Keratinocyte (primary cell): ENCODE data around the gene ABLIM2. TPM values are rescaled to one million over a fixed set of nuclear protein-coding genes. Genes with fewer than 3 reads are reported as not detected.

Experiments used
- DNase-seq: peaks from one replicate; pipeline ENCODE4 v3.0.0-alpha.2; 2011; ENCODE audit warnings: low read depth, missing footprints, low spot score
- FAIRE-seq: peaks from 2 replicates; lab custom pipeline; 2011; peaks lifted over from hg19 to GRCh38; lab: Jason Lieb, UNC
- H2AFZ ChIP-seq: 2 replicates; pipeline ENCODE4 v1.6.0; 2012; ENCODE audit warnings: low read length, control low read depth, inconsistent platforms; ENCODE audit not compliant: control insufficient read depth
- H3K27ac ChIP-seq: 2 replicates; pipeline ENCODE4 v1.5.1; 2011; ENCODE audit warnings: low read length; ENCODE audit not compliant: control insufficient read depth, insufficient read depth
- H3K27me3 ChIP-seq: 3 replicates; pipeline ENCODE4 v1.6.0; 2011; ENCODE audit warnings: low read length; ENCODE audit not compliant: control insufficient read depth, insufficient read depth; ENCODE audit errors: extremely low read depth
- H3K36me3 ChIP-seq, 2 experiments: 2 replicates in 1 of 2; 3 replicates in 1 of 2; pipeline ENCODE4 v1.5.1; 2011; ENCODE audit warnings: low read length in 2 of 2, mild to moderate bottlenecking in 1 of 2; ENCODE audit not compliant: control insufficient read depth in 2 of 2, insufficient read depth in 2 of 2; ENCODE audit errors: extremely low read depth in 1 of 2
- H3K4me1 ChIP-seq: 3 replicates; pipeline ENCODE4 v1.5.1; 2011; ENCODE audit warnings: low read length; ENCODE audit not compliant: control insufficient read depth, insufficient read depth; ENCODE audit errors: extremely low read depth
- H3K4me2 ChIP-seq: 3 replicates; pipeline ENCODE4 v1.6.0; 2011; ENCODE audit warnings: low read depth, low read length; ENCODE audit not compliant: control insufficient read depth, insufficient read depth; ENCODE audit errors: extremely low read depth
- H3K4me3 ChIP-seq, 3 experiments: fragments of 200-600 bp in 1 of 3; sonication (generic) in 1 of 3; 2 replicates in 2 of 3; 3 replicates in 1 of 3; pipeline ENCODE4 v1.5.1; 2011 to 2016; ENCODE audit warnings: low read length in 3 of 3, mild to moderate bottlenecking in 3 of 3, control low read depth in 2 of 3, inconsistent platforms in 1 of 3, low read depth in 1 of 3, mixed read lengths in 1 of 3, mixed run types in 1 of 3, moderate library complexity in 1 of 3; ENCODE audit not compliant: control insufficient read depth in 2 of 3, insufficient read depth in 2 of 3; ENCODE audit errors: extremely low read depth in 1 of 3
- H3K79me2 ChIP-seq: 2 replicates; pipeline ENCODE4 v1.6.0; 2012; ENCODE audit warnings: low read length; ENCODE audit not compliant: control insufficient read depth, insufficient read depth
- H3K9ac ChIP-seq: 3 replicates; pipeline ENCODE4 v1.6.0; 2011; ENCODE audit warnings: low read length; ENCODE audit not compliant: control insufficient read depth, insufficient read depth; ENCODE audit errors: extremely low read depth
- H3K9me1 ChIP-seq: 3 replicates; pipeline ENCODE4 v1.6.0; 2011; ENCODE audit warnings: low read length; ENCODE audit not compliant: control insufficient read depth, insufficient read depth; ENCODE audit errors: extremely low read depth
- H3K9me3 ChIP-seq: 2 replicates; pipeline ENCODE4 v1.5.1; 2012; ENCODE audit warnings: low read depth, low read length; ENCODE audit not compliant: control insufficient read depth
- H4K20me1 ChIP-seq: 3 replicates; pipeline ENCODE4 v1.6.0; 2011; ENCODE audit warnings: low read length; ENCODE audit not compliant: control insufficient read depth, insufficient read depth; ENCODE audit errors: extremely low read depth
- CTCF ChIP-seq, 3 experiments: IDR thresholded peaks in 1 of 3; conservative IDR thresholded peaks in 1 of 3; optimal IDR thresholded peaks in 1 of 3; 2 replicates in 2 of 3; 3 replicates in 1 of 3; pipeline versions ENCODE3 to v1.5.1; 2011; ENCODE audit warnings: low read length in 3 of 3, mild to moderate bottlenecking in 3 of 3, moderate library complexity in 2 of 3, control low read depth in 1 of 3, inconsistent platforms in 1 of 3; ENCODE audit not compliant: insufficient read depth in 2 of 3; ENCODE audit errors: extremely low read depth in 1 of 3
- EZH2 ChIP-seq: IDR thresholded peaks from one replicate; pipeline ENCODE4 v1.6.1; 2012; ENCODE audit warnings: inconsistent platforms, mild to moderate bottlenecking, low read length, moderate library complexity
- dilution Hi-C: fragments of 300-500 bp; cut with MboI; formaldehyde crosslinking; loops from one replicate; pipeline ENCODE4 v1.7.0; 2020; ENCODE audit warnings: low sequenced_read_pairs; ENCODE audit not compliant: extremely low pct_ligation_motif_present
- polyA plus RNA-seq, 5 experiments: library from polyadenylated mRNA; depleted of rRNA in 3 of 5; stranded (reverse) in 3 of 5; stranded (forward) in 1 of 5; unstranded in 1 of 5; fragments of >200 nt; gene quantifications; 1 replicate in 1 of 5; 2 replicates in 3 of 5; 3 replicates in 1 of 5; pipeline versions ENCODE4 v1.2.1 to v1.2.3, GENCODE V29; 2011 to 2012; ENCODE audit warnings: missing spikeins in 2 of 5, low read depth in 1 of 5, low replicate concordance in 1 of 5

The ABLIM2 gene
- polyA plus RNA-seq, 1 donor (not counting 4 experiments of a cell fraction or from before 2014, with no cell fraction given) = 0.94 TPM

DNA sequence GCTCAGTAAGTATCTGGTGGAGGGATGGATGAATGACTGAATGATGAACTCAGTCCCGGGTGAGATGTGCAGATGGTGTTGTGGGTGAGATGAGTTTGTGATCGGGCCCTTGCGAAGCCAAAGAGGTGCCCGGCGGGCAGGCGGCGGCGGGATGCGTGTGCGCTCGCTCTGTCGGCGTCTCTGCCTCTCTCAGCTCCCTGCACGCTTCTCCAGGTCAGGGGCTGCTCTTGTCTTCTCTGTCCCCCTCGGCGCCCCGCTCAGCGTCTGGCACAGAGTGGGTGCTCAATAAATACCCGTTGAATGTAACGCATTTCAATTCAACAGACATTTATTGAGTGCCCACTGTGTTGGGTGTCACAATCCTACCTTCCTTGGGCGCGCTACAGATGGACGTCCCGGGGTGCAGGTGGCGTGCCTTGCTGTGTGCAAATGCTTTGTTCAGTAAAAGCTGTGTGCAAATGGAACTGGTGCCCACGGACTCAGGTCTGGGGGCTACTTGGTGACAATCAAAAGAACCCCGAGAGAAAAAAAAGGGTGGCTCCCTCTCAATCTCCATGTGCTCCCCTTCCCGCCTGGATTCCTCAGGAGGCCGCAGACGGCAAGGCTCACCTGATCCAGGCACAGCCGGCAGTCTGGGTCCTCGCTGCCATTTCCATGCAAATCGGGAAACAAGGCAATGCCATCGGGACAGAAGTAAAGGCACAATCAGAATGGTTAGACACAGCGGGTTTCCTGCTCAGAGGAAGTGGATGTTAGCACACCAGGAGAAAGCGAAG lies 153.4 kb downstream of the ABLIM2 start:
- FAIRE-seq = no peak

DNA sequence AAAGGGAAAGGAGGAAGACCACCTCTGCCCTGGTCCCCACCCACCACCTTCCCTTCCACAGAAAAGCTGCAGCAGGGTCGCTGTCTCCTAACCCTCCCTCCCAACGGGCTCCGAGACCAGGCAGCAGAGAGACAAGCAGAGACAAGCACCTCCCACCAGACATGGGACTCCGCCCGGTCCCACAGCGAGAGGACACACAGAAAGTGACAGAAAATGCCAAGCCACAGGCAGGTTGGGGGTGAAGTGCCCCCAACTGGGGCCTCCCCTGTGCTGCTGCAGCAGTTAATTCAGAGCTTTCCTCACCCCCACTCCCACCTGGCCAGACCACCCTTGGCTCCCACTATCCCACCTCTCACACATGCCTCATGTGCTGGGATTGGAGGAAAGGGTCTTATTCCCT lies 154.5 kb downstream of the ABLIM2 start:
- no peaks in the 10 kb centered on the region for H3K9me1 ChIP-seq
- H3K4me2 ChIP-seq = no peak overlapping the region
- H3K79me2 ChIP-seq = no peaks in the 10 kb centered on the region
- no peak overlapping the region for H3K27ac ChIP-seq
- H3K4me3 ChIP-seq = no peak overlapping the region
- no peaks in the 10 kb centered on the region for H4K20me1 ChIP-seq
- no peaks in the 10 kb centered on the region for H3K36me3 ChIP-seq
- no peaks in the 10 kb centered on the region for H3K9me3 ChIP-seq
- H3K4me1 ChIP-seq = no peaks in the 10 kb centered on the region
- H3K9ac ChIP-seq = no peak overlapping the region
- H2AFZ ChIP-seq = no peak overlapping the region
- dilution Hi-C loops = no loop called here
- TF ChIP-seq CTCF (optimal IDR thresholded peaks at IDR 0.05 in 1 of 3, IDR thresholded peaks at IDR 0.05 in 1 of 3, conservative IDR thresholded peaks at IDR 0.05 in 1 of 3; ENCODE audit: extremely low read depth in 1 of 3, insufficient read depth in 2 of 3, low read length in 3 of 3) (no peak), EZH2 (no peak)
- FAIRE-seq = no peak
- no peak for DNase-seq
- H3K27me3 ChIP-seq = peaks cover 43% of the 10 kb centered on the region

More for the DNA sequence above, 153.4 kb downstream of the ABLIM2 start:
- DNase-seq = no peak
- Histone ChIP-seq H3K9ac (no peak overlapping the region), H3K4me2 (no peak overlapping the region), H3K27ac (no peak overlapping the region), H3K79me2 (no peaks in the 10 kb centered on the region), H3K9me3 (no peaks in the 10 kb centered on the region), H3K4me1 (no peaks in the 10 kb centered on the region), H3K36me3 (no peaks in the 10 kb centered on the region), H3K27me3 (peaks cover 40% of the 10 kb centered on the region), H2AFZ (no peak overlapping the region), H3K9me1 (no peaks in the 10 kb centered on the region), H4K20me1 (no peaks in the 10 kb centered on the region), H3K4me3 (no peak overlapping the region)
- dilution Hi-C loops = no loop called here
- TF ChIP-seq CTCF (optimal IDR thresholded peaks at IDR 0.05 in 1 of 3, IDR thresholded peaks at IDR 0.05 in 1 of 3, conservative IDR thresholded peaks at IDR 0.05 in 1 of 3; ENCODE audit: extremely low read depth in 1 of 3, insufficient read depth in 2 of 3, low read length in 3 of 3) = no peak
- TF ChIP-seq EZH2 = no peak
